Transverse colon (tissue), 3 donors: Measurements from ENCODE around the gene MBP.

Experiments used
- CTCF ChIP-seq, 5 experiments: fragments of 200-600 bp in 3 of 5; fragments of 450-650 bp in 2 of 5; sonication (generic) in 3 of 5; IDR thresholded peaks; 1 replicate in 2 of 5; 2 replicates in 3 of 5; pipeline ENCODE4 v1.5.1; 2016 to 2017; ENCODE audit warnings: antibody characterized with exemption in 5 of 5, inconsistent platforms in 3 of 5, mild to moderate bottlenecking in 2 of 5, moderate library complexity in 1 of 5
- POLR2A ChIP-seq: fragments of 450-650 bp; IDR thresholded peaks from one replicate; pipeline ENCODE4 v1.6.1; 2016; ENCODE audit warnings: antibody characterized with exemption, mild to moderate bottlenecking, moderate library complexity

DNA sequence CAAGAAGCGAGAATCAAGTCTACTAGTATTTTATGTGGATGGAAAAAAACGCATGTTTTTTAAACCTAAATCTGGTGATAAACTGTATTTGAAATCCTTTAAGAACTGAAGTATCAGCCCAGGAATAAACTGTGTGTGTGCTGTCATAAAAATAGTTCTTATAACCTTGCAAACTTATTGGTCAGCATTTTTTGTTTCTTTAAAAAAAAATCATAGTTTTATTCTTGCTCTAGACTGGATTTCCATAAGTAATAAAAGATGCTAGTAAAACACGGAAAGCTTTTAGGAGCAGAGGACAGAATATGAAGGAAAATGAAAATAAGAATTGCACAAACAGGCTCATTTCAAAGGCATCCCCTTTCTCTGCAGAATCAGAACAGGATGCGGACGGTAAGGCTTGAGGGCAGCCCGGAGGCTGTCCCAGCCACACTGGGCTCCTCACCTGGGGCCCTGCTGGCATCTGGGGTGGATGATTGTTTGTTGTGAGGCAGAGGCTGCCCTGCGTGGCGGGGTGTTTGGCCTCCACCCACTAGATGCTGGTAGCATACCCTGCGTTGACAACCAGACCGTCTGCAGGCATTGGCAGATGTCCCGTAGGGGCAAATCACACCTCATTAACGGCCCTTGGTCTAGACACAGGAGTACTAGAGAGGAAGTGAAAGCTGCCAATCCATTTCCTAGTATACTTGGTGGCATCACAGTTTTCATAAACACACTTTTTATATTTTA is 52.5 kb downstream of the MBP start:
- TF ChIP-seq CTCF (IDR thresholded peaks at IDR 0.05) (no peak), POLR2A (no peak)
